ENCODE measurements around the gene LAT.
"Not testable (repeated sequence)": the region's sequence is repeated elsewhere in the genome, so short reads cannot be mapped to it uniquely, and the experiment has no call there.

The LAT gene

GRCh38 chr16:28974007-28974436 lies 10.8 kb upstream of the LAT start:
- peak; percentile 92 for TF ChIP-seq CTCF (IDR thresholded peaks at IDR 0.05; ENCODE audit: low read depth, low read length, missing control alignments)
- Histone ChIP-seq H3K36me3 (replicated peaks) (peaks cover 2% of the 10 kb centered on the region), H3K27ac (peak overlapping the region; percentile 92), H3K4me3 (ENCODE audit: low read depth, low read length) (peak overlapping the region; percentile 98), H3K27me3 (replicated peaks) (no peaks in the 10 kb centered on the region)
- peak; percentile 62 for DNase-seq
- in situ Hi-C loops (cut with HindIII; ENCODE audit: low pct_ligation_motif_present, low sequenced_read_pairs), result no loop called here

GRCh38 chr16:28974437-28975157 lies 10.3 kb upstream of the LAT start, which contains the start of gene SPNS1:
Gene SPNS1 (plus strand): TSS chr16:28974778. CDS start chr16:28975152, 374 bp downstream.
- TF ChIP-seq CTCF (IDR thresholded peaks at IDR 0.05; ENCODE audit: low read depth, low read length, missing control alignments), result no peak
- H3K27ac ChIP-seq, result peak within 1 kb of the TSS; percentile 92
- peak within 1 kb of the TSS; percentile 98 for H3K4me3 ChIP-seq (ENCODE audit: low read depth, low read length)
- peaks cover 2% of the 10 kb centered on the region for H3K36me3 ChIP-seq (replicated peaks)
- H3K27me3 ChIP-seq (replicated peaks), result no peaks in the 10 kb centered on the region
- peak; percentile 98 for DNase-seq
- in situ Hi-C loops (cut with HindIII; ENCODE audit: low pct_ligation_motif_present, low sequenced_read_pairs), result no loop called here

- TF ChIP-seq CTCF (IDR thresholded peaks at IDR 0.05; ENCODE audit: low read depth, low read length, missing control alignments), result no peak
- peak overlapping the region; percentile 92 for H3K27ac ChIP-seq
- DNase-seq, result no peak
- H3K36me3 ChIP-seq (replicated peaks), result peaks cover 2% of the 10 kb centered on the region
- H3K27me3 ChIP-seq (replicated peaks), result no peaks in the 10 kb centered on the region
- in situ Hi-C loops (cut with HindIII; ENCODE audit: low pct_ligation_motif_present, low sequenced_read_pairs), result no loop called here
- H3K4me3 ChIP-seq (ENCODE audit: low read depth, low read length), result peak overlapping the region; percentile 98
Observed at GRCh38 chr16:28975158-28975599, 9.7 kb upstream of the LAT start.

- Histone ChIP-seq H3K36me3 (replicated peaks) (peaks cover 28% of the 10 kb centered on the region), H3K27me3 (replicated peaks) (no peaks in the 10 kb centered on the region), H3K4me3 (ENCODE audit: low read depth, low read length) (no peak overlapping the region), H3K27ac (no peak overlapping the region)
- in situ Hi-C loops (cut with HindIII; ENCODE audit: low pct_ligation_motif_present, low sequenced_read_pairs), result no loop called here
- no peak for DNase-seq
- TF ChIP-seq CTCF (IDR thresholded peaks at IDR 0.05; ENCODE audit: low read depth, low read length, missing control alignments), result peak; percentile 58
Observed at GRCh38 chr16:28977703-28978662, 6.9 kb upstream of the LAT start.

- TF ChIP-seq CTCF (IDR thresholded peaks at IDR 0.05; ENCODE audit: low read depth, low read length, missing control alignments), result peak; percentile 7
- H3K27ac ChIP-seq; DNase-seq; in situ Hi-C loops (cut with HindIII; ENCODE audit: low pct_ligation_motif_present, low sequenced_read_pairs); H3K27me3 ChIP-seq (replicated peaks); H3K4me3 ChIP-seq (ENCODE audit: low read depth, low read length): not testable (repeated sequence)
- peaks cover 44% of the 10 kb centered on the region for H3K36me3 ChIP-seq (replicated peaks)
Observed at GRCh38 chr16:28980330-28980729, 4.5 kb upstream of the LAT start.
